ENCODE measurements around the gene TTN.

Gene TTN

DNA sequence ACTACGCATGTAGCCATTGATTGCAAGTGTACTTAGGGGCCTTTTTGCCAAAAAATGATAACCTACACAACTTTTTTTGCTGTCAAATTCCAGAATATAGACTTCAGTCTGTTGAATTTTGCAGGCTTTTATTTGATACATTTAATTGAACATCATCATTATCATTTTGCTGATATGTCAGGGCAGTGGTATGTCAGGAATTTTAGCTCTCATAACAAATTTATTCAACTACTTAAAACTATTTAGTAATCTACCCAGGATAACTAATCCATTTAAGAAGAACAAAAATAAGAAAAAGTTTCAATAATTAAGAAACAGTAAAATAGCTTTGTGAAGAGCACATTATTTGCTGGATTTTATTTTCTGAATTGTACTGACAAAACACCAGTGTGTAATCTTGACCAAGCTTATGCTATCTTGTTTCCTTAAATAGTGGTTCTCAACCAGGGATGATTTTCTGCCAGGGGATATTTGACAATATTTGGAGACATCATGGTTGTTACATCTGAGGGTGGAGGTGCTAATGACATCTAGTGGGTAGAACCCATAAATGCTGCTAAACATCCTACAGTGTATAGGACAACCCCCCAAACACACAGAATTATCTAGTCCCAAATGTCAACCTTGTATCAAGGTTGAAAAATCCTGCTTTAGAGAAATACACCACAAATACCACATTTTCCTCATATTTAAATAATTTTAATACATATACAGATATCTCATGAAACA is 12.1 kb upstream of the TTN start:
- in situ Hi-C loops (cut with MboI; ENCODE audit: low sequenced_read_pairs) = no loop called here

DNA sequence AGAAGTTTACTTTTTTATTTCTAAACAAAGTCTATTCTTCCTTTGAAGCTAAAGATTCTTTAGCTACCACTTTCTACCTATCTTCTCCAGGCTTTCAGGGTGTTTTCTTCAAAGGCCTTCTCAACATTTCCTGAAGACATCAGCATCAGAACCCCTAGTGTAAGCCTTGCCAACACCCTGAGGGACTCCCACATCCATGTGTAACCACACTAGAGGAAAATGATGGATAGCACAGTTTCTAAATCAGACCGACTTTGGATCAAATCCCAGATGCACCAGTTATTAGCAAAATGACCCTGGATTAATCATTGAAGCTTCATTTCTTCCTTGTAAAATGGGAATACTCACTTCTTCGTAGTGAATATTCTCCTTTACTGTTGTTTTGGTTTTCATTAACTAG is 4.7 kb upstream of the TTN start:
- in situ Hi-C loops (cut with MboI; ENCODE audit: low sequenced_read_pairs) = no loop called here

DNA sequence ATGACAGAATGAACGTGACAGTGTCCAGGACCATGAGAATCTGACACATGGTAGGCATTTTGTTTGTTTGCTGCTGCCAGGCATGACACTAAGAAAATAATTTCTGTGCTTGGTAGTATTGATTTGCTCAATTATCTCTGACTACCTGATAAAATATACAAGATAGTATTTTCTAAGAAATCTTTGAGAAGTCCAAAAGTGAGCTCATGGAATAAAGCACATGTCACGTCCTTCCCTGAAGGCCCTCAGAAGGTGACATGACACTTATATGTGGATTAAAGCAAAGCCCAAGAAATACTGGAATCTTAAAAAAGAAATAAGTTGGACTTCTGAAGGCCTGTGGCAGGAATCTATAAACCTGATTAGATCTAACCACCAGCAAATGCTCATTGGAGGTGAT is 3.8 kb upstream of the TTN start:
- in situ Hi-C loops (cut with MboI; ENCODE audit: low sequenced_read_pairs) = no loop called here

DNA sequence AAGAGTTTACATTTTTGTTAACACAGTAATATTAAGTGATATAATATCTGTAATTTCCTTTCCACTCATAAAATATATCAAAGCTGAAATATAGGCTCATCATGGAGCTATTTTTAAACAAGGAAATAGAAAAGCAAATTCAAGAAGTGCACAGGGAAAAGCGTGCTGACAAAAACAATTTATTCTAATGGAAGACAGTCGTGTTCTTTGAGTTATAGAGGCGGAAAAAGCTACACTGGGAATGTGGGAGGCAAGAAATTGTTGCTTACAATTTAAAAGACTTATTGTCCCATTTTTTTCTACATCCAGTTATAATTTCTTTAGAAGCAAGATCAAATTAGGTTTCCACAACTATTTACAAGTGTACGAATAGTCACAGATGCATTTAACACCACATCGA is 3.2 kb upstream of the TTN start:
- in situ Hi-C loops (cut with MboI; ENCODE audit: low sequenced_read_pairs) = no loop called here

DNA sequence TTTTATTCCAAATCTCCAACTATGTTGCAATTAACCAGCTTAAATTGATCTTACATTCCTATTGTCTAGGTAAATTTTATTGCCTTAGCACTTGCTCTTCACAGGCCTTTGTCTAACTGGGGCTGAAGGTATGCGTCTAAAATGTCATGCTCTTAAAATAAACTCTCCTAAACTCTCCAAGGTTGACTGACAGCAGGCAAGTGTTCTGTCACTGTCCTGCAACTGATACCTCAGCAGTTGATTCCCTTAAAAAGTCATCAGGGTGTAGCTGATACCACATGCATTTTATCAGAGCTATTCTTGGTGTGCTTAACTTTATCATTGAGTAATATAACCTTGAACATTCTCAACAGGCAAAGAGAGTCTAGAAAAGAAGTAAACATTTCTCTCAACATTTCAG is 680 bp downstream of the TTN start:
- in situ Hi-C loops (cut with MboI; ENCODE audit: low sequenced_read_pairs) = no loop called here

DNA sequence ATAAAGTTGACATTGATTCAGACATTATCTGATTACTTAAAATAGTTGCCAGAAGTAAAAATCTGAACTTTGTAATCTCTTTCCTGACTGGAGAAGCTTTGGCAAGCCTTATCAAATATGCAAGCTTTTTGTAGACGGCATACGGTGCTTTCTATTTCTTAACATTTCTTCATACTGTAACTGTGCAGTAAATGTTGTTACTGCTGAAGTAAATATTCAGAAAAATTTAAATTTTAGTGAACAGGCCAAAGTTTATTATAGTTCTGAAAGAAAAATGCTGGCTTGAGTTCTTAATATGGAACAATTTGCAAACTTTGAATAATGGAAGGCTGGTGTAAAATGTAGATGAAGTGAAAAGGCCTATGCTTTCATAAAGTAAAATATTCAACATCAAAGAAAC is 1.8 kb downstream of the TTN start:
- in situ Hi-C loops (cut with MboI; ENCODE audit: low sequenced_read_pairs) = no loop called here

DNA sequence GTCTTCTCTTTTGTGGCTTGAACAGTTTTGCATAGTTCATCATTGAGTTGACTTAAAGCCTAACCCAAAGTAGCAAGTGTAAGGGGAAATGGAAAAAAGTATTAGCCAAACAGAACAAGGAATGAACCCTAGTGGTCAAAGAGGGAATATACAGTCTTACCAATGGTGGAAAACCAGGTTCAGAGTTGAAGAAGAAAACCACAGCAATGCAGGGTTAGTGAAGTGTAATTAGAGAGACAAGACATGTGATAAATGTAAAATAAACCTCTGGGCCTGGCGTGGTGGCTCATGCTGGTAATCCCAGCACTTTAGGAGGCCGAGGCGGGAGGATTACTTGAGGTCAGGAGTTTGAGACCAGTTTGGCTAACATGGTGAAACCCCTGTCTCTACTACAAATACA is 2.4 kb downstream of the TTN start:
- in situ Hi-C loops (cut with MboI; ENCODE audit: low sequenced_read_pairs) = no loop called here

DNA sequence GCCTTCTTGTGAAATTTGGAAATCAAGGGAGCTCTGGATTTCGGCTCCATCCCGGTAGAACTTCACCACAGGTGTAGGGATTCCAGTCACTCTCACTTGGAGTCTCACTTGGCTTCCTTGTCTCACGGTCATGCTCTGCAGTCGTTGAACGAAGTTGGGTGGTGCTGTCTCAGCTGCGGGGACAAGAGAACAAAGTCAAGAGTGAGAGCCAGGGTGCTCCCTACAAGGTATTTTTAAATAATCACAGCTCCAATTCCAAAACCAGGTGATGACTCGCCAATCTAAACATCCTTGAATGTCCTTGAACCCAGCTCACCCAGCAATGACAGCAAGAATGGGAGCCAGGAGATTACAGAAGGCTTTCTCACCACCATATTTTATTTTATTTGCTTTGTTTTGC is 6.7 kb downstream of the TTN start:
- in situ Hi-C loops (cut with MboI; ENCODE audit: low sequenced_read_pairs) = no loop called here

DNA sequence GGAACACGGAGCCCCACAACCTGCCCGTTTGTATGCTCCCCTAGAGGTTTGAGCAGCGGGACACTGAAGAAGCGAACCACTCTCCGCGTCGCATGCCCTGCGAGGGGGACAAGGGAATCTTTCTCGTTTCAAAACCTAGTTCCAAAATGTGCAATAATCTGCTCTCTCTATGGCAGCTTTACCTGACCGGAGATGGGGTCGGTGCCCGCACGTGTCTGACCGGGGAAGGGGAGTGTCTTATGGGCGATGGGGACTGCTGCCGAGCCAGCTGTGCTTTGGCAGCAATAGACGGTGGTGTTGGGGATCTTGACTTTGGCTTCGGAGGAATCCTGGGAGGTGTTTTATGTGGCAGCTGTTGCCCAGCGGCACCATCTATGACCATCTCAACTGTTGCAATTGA is 7.9 kb downstream of the TTN start:
- in situ Hi-C loops (cut with MboI; ENCODE audit: low sequenced_read_pairs) = no loop called here

DNA sequence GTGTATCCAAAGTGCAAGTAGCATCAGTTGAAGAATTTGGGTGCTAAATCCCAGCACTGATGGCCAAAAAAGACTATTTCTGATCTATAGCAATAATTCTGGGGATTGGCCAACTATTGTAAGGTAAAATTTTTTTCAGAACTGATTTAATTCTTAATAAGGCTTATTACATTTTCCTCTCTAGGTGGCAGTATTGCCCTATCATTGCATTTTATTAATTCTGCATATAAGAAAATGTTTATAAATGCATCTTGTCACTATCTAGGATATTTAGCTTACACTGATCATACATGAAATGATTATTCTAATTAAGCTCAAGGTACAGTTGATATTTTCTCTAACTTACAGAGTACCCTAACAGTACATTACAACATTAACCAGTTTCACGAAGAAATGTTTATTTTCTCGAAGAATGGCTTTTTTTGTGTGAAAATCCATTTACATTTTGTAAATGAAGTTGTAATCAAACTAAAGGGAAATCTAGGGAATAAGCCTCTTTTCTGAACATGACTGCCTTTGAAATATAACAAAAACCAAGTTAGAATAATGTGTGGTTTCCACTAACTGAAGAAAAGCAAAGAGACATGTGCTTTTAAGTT is 11.0 kb downstream of the TTN start:
- in situ Hi-C loops (cut with MboI; ENCODE audit: low sequenced_read_pairs) = no loop called here

DNA sequence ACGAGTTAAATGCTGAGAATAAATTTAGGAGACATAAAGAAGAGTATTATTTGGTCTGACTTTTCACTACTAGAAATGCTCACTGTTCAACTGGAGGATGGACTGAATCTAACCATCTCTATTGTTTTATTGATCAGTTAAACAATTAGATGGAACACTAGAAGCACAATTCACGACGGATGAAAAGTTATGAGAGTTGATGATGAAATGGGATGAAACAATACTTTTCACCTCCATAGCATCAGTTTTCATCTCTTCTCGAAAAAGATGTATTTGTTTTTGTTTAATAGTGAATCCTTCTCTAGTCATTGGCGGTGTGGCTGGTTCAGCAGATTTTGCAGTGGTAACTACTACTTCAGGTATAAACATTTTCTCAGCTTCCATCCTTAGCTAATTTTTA is 19.3 kb downstream of the TTN start:
- in situ Hi-C loops (cut with MboI; ENCODE audit: low sequenced_read_pairs) = no loop called here

DNA sequence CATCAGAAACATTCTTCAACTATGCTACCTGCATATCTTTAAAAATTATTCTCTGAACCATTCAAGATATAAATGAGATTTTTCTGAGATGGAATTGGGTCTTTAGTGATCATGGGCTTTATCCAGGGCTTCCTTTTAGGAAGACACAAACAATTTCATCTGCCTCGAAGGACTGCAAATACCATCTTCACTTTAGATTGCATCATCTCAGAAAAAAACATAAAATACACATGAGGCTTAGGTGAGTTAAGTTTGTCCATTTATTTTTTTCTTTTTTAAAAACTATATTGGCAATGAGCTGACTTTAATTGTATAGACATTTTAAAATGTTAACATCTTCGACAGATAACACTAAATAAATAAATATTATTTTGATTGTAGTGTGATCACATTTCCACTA is 20.1 kb downstream of the TTN start:
- in situ Hi-C loops (cut with MboI; ENCODE audit: low sequenced_read_pairs) = no loop called here

DNA sequence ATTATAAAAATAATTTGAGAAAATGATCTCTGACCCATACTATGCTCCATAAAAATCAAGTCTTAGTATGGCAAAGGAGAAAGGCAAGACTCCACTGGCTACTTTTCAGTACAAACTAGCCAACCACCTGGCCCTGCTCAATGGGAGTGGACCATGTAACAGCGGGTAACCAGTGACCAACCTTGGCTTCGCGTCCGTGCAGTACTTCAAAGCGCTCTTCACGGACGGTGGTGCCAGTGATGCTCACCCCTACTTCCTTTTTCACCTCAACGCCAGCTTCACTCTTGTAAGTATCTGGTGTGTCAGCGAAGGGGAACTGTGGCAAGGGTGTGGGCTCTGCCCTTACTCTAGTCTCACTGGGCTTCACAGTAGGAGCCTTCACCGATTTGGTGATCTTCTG is 23.3 kb downstream of the TTN start:
- in situ Hi-C loops (cut with MboI; ENCODE audit: low sequenced_read_pairs) = no loop called here

DNA sequence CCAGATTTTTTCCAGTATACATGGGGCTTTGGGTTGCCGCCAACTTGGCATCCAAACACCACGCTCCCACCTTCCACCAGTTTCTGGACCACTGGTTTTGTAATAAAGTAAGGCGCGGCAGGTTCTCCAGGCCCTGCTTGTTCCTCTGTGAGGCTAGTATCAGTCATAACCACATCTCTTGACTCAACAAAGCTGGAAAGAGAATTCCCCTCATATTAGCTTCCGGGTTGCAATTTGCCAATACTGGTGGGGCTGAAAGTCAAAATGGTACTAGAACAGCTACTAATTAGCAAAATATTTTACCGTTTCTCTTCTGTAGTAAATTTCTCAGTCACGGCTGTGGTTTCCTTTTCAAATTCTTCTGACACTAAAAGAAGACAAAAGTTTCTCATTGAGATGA is 25.0 kb downstream of the TTN start:
- in situ Hi-C loops (cut with MboI; ENCODE audit: low sequenced_read_pairs) = no loop called here

DNA sequence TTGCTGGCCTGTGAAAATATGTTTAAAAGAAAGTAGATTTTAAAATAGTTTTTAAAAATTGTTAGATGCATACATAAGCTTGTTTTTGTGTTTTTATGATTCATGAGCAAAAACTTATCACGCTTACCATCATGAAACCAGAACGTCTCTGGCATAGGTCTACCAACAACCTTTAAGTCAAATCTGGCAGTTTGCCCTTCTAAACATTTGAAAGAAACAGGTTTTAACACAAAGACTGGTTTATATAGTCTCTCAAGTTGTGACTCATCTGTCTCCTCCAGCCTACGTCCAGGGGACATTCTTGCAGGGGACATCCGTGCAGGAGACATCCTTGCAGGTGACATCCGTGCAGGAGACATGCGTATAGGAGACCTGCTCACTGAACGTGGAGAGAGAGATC is 29.6 kb downstream of the TTN start:
- in situ Hi-C loops (cut with MboI; ENCODE audit: low sequenced_read_pairs) = no loop called here

DNA sequence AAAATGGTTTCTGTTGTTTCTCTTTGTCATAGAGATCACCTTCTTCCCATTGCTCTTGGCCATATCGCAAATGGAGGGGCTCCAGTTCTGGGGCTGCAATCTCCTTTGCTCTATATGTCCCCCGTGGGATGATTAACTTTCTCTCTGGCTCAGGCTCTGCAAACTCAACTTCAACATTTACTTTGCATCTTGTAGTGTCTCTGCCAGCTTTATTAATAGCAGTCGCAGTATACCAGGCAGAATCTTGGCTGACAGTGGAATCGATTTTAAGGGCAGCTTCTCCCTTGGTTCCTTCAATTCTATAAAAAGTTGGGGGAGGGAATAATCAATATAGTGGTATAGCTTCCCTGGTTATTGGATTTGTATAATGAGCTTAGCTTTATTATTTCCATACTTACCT is 30.5 kb downstream of the TTN start:
- in situ Hi-C loops (cut with MboI; ENCODE audit: low sequenced_read_pairs) = no loop called here

DNA sequence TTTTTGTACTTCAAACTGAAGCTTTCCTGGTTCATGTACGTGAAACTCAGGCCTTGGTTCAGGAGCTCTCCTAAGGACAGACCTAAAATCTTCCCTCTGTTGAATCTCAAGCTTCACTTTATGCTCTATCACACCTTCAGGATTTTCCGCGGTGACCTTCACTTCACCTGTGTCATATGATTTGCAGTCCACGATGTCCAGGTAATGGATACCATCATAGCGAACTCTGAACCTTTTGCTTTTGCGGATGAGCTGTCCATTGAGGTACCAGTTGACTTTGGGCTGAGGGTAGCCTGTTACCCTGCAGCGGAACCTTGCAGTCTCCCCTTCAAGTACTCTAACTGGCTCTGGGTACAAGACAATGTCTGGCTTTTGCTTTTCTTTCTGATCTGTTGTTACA is 31.2 kb downstream of the TTN start:
- in situ Hi-C loops (cut with MboI; ENCODE audit: low sequenced_read_pairs) = no loop called here

DNA sequence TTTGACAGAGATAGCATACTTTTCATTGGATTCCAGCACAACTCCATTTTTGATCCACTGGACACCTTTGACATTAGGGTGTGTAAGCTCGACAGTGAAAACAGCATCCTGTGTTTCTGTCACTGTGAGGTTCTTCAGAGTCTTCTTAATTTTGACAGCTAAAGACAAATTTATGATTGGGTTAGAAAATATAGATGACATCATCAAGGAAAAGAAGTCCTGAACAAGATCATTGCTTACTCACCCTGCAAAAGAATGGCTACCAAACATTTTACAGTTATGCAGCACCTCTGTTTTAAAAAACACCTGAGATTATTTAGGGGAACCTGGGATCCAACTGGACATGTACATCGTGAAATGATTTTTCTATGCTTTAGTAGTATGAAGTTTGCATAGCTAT is 36.7 kb downstream of the TTN start:
- in situ Hi-C loops (cut with MboI; ENCODE audit: low sequenced_read_pairs) = no loop called here

DNA sequence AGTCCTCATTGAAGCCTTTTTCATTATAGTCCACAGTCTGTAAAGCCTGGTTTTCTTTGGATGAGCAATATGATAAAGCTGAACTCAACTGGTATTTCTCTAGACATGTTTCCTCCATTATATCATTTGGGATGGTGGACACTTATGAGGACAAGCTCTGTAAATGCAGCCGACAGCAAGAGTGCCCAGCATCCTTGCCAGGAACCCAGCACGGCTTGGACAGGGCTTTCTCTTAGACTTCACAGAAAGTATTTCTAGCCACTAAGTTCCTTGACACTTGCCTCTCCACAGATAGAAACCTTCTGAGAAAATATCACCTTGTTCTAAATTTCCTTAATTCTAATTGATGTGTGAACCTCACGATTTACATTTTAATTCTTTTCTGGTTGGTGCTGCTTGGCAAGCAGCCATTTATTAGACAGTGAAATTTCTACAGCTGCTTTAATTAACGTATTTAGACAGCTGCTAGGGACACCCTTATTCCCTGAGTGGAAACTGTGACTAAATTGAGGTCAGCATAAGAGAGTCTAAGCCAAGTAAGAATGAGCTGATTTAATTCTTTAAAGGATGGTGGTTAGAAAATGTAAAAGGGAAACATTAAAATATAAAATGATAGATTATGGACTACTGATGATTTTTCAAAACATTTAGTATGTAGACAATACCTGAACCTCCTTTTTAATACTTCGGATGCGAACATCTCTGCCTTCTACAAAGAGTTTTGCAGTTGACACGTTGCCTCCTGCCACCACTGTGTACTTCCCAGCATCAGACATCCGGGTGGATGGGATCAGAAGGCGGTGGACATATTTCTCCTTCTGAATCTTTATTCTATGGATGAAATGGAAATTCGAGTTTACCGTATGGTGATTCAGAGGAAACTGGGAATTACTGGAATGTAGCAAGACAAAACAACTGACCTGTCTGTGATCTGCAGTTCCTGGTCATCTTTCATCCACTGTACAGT is 39.8 kb downstream of the TTN start:
- in situ Hi-C loops (cut with MboI; ENCODE audit: low sequenced_read_pairs) = no loop called here

DNA sequence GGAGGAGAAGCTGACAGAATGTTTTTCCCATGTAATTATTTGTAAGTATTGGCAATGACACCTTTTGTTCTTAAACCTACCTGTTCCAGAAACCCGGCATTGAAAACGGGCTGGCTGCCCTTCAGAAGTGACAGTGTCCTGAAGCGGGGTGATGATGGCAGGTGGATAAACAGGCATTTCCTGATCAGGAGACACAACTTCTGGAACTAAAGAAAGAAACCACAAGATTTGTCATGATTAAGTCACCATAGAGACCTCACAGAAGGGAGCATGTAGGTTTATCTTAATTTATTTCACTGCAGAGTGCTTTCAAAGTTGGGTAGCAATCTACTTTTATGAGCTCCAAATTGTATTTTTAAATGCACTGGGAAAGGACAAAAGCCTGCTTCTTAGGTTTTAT is 43.1 kb downstream of the TTN start:
- in situ Hi-C loops (cut with MboI; ENCODE audit: low sequenced_read_pairs) = no loop called here

DNA sequence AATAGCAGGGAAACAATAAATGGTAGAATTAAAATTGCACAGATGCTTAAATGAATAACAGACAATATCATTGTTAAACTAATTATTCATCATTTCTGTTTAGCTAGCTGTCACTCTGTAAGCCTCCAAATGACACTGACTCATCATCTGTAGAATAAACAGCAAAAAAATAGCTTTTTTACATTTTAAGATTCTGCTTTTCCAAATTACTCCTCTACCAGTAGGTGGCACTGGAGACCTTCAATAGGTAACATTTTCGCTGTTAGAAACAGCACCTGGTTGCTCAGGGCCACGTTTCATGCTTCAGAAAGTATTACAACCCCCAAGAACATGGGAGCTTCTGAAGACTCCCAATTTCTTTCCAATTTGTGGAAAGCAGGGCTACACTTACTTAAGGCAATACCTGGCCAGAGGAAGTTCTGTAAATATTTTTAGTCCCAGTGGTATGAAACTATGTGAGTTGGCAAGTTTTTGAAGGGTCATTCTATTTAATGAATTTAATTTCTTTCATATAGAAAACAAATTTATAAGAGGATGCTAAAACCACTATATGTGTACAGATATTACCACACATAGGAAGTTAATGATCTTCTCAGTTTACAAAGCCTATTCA is 45.4 kb downstream of the TTN start:
- in situ Hi-C loops (cut with MboI; ENCODE audit: low sequenced_read_pairs) = no loop called here

DNA sequence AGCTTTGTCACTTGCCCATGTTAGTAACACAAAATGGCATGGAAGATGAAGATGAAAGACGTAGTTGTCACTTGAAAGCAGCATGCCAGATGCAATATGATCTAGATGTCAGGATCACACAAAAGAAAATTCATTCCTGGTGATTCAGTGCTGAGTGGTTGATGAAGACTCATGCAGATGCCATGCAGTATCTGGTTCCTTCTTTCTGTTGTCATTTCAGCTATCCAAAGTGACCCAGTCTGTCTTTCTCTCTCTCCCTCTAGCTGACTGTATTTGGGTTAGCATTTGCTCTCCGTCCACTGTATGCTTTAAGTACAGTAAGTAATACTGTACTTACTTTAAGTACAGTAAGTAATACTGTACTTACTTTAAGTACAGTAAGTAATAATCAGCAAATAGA is 50.4 kb downstream of the TTN start:
- in situ Hi-C loops (cut with MboI; ENCODE audit: low sequenced_read_pairs) = no loop called here

Data from HL-60/S4 treated with retinoic acid at 250 ng/mL for 4 days and 3 days (cell line).